EL (cell line): ENCODE results near the gene NUDT22.

Source experiments
- DNase-seq: peaks from one replicate; pipeline ENCODE4 v3.0.0-alpha.2; 2016

The NUDT22 gene

GRCh38 chr11:64245401-64245796, 19.3 kb downstream of the NUDT22 start:
- peak; percentile 52 for DNase-seq

- peak; percentile 98 for DNase-seq
Measured at GRCh38 chr11:64245797-64246620, 19.9 kb downstream of the NUDT22 start.

DNA sequence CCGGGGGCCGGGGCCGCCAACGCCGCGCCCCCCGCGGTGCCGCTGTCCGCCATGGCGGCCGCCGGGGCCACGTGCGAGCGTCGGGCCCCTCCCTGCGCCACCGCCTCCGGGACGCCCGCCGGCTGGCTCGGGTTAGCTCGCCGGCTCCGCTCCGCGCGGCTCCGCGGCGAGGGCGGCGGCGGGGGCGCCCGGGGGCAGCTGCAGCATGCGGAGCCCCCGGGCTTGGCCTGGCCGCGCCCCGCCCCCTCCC, 20.5 kb downstream of the NUDT22 start:
- peak; percentile 17 for DNase-seq

DNA sequence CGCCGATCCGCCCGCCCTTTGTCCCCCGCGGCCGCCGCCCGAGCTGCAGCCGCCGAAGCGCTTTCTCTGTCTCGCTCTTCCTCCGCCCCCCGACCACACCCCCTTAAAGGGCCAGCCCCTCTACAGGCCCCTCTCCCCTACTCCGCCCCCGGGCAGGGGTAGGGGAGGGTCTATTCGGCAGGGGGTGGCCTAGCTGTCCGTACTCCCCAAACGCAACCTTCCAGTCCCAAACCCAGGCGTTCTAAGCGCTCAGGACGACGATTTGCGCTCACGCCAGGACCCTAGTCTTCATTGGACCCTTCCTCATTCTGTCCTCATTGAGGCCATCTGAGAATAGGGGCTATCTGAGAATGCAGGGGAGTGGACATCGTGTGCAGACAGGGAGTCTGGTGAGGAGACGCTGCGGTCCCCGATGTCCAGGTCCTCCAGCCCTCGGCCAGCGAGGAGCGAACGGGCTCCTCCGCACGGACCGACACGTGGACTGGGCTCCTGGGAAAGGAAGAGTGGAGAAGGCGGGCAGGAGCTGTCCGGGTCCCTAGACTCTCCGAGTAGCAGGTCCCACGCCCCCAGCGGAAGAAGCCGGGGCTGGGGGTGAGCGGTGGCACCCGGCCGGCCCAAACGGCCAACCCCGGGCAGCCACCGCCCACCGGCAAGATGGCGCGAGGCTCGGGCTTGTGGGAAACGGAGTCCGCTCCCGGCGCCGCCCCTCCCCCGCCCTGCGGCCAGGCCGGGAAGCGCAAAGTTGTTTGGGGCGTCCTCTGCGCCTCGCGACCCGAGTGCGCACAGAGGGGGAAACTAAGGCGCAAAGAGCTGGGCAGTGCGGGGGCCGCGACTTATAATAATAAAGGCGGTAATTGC, 21.0 kb downstream of the NUDT22 start, which contains the start of gene PPP1R14B:
TSS of gene PPP1R14B (minus strand) at position 73 of the 858 bp plus-strand sequence. CDS start 270 bp downstream, outside the sequence.
- DNase-seq, result peak; percentile 86

DNA sequence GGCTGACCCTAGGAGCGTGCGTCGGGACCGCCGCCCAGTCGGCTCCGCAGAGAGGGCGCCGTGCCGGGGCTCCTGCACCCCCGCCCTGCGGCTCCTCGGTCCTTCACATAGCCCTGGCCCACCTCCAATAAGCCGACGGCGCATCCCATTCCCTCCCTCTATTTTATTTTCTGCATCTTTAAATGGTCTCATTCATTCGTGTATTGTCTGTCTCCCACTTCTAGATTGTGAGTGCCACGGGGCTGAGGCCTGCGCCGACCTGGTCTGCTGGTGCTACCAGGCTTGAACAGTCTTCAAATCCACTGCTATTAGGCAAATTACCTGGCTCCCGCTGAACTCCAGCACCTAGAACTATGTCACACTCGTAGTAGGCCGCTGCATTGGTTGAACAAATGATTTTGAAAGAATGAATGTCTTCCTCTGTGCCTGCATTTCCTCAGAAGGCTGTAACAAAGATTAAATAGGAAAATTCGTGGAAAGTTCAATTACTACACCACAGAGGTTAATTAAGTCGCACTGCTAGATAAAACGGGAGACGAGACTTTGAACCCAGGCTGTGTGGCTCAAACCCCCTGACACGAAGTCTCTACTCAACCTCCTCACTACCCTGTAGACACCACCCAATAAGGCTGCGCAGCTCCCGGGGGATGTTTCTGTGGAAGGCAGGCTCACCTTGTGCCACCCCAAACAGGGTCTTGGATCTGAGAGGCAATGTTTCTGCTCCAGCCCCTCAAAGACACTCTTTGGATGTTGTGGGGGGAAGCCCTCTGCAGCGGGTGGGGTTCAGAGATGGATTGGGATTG, 21.9 kb downstream of the NUDT22 start:
- DNase-seq, result no peak

- no peak for DNase-seq
Measured at GRCh38 chr11:64248578-64248977, 22.5 kb downstream of the NUDT22 start.

GRCh38 chr11:64249038-64249437, 23.0 kb downstream of the NUDT22 start:
- DNase-seq, result no peak

GRCh38 chr11:64249563-64250414, 23.7 kb downstream of the NUDT22 start:
- DNase-seq, result no peak

GRCh38 chr11:64250415-64251015, 24.4 kb downstream of the NUDT22 start:
- peak; percentile 24 for DNase-seq

- peak; percentile 55 for DNase-seq
Measured at GRCh38 chr11:64251016-64251752, 25.1 kb downstream of the NUDT22 start, which contains the start of gene PLCB3. Gene PLCB3, plus strand, starts transcription at chr11:64251530. Its CDS starts 120 bp downstream, at chr11:64251650.

- no peak for DNase-seq
Measured at GRCh38 chr11:64251753-64252002, 25.6 kb downstream of the NUDT22 start.

DNA sequence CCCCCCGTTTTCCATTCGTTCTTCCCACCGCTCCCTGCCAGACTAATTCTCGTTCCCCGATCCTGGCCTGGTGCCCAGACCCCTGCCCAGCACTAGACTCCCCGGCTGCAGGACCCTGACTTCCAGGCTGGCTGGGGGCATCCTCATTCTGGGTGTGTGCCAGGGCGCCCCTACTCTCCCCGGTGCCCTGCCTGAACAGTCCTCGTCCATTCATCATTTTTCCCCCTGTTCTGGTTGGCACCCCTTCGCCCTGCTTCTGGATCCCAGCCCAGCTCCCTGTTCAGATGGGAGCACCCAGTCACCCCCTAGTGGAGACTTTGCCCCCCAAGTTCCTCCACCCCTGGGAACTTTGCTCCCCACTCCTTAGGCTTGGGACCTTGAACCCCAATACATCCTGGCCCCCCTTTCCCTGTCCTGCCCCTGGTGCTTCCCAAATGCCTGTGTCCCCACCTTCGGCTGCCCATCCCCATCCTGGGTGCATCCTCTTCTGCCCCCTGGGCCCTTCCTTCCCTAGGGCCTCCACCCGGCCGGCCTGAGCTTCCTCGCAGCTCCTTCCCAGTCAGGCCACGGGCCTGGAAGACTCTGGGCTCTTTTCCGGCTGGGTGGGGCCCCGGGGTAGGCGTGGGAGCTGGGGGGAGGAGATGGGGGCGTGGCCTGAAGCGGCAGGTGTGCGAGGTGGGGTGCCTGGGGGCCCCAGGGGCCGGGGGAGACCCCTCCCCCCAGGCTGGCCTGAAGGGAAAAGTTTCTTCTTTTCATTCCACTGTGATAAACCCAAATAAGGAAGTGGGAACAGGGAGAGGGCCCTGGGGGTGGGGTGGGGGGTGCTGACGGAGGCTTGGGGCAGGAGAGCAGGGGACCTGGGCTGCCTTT, 26.2 kb downstream of the NUDT22 start:
- peak; percentile 69 for DNase-seq

GRCh38 chr11:64253043-64253442, 27.0 kb downstream of the NUDT22 start:
- no peak for DNase-seq

DNA sequence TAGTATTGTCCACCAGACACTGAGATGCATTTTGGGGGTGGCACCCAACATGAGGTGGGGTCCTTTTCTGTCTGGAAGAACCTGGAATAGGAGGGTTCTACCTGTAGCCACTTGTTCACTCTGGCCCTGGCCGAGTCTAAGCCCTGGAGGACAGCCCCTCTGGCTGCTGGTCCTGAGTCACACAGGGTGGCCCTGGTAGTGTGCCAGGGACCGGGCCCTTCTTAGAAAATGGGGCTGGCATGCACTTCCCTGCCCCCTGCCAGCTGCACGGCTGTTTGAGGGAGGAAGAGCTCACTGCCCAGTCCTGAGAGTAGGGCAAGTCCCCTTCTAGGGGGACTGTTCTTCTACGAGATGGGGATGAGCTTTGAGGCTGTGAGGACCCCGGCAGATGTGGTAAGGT, 27.4 kb downstream of the NUDT22 start:
- no peak for DNase-seq

DNA sequence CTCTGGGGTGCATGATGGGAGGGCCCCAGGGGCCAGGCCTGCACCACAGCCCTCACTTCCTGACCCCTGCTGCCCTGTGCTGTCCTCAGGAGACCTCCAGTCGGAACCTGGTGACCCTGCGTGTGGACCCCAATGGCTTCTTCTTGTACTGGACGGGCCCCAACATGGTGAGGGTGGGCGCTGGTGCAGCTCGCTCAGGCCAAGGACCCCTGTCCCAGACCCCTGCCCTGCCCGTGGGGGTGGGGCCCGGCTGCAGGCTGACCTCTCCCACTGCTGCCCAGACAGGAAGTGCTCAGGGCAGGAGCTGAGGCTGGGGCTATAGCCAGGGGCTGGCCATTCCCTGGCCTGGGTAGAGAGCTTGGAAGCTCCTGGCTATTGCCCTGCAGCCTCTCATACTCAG, 28.3 kb downstream of the NUDT22 start:
- DNase-seq, result no peak

DNA sequence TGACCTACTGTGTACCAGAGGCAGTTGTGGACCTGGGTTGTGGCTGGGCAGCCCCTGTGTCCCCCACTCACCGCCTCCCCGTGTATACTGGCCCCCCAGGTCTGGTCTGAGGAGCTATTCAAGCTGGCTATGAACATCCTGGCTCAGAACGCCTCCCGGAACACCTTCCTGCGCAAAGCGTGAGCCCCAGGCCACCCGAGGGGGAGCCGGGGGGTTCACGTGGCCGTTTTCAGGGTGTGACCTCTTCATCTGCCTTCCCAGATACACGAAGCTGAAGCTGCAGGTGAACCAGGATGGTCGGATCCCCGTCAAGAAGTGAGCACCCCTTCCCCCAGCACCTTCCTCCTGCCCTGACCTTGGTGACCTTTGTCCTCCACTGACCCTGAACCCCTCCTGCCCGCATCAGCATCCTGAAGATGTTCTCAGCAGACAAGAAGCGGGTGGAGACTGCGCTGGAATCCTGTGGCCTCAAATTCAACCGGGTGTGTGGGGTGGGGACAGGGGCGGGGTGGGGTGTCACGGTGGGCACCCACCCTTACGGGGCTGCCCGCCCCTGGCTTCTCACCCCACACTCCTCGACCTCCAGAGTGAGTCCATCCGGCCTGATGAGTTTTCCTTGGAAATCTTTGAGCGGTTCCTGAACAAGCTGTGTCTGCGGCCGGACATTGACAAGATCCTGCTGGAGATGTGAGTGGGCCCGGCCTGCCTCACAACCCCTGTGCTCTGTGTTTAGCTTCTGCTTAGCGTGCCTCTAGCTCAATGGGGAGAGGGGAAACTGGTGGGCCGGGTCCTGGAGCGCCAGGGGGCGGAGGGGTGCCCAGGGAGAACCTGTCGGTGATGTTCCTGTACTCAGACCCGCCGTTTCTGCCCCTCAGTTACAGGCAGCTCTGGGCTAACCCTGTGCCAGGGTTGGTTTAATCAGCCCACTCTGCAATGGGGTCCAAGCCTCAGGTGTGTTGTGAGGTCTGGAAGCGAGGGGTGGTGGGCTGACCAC, 29.4 kb downstream of the NUDT22 start:
- DNase-seq, result no peak

- DNase-seq, result no peak
Measured at GRCh38 chr11:64256300-64256699, 30.2 kb downstream of the NUDT22 start.

DNA sequence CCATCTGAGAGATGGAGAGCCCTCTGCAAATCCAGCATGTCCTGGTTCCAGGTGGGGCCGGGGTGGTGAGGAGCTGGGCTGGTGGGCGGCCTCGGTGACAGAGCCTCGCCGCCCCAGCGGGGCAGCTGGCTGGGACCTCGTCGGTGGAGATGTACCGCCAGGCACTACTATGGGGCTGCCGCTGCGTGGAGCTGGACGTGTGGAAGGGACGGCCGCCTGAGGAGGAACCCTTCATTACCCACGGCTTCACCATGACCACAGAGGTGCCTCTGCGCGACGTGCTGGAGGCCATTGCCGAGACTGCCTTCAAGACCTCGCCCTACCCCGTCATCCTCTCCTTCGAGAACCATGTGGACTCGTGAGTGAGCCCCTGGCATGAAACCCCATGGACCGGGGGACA, 32.3 kb downstream of the NUDT22 start:
- DNase-seq, result no peak

DNA sequence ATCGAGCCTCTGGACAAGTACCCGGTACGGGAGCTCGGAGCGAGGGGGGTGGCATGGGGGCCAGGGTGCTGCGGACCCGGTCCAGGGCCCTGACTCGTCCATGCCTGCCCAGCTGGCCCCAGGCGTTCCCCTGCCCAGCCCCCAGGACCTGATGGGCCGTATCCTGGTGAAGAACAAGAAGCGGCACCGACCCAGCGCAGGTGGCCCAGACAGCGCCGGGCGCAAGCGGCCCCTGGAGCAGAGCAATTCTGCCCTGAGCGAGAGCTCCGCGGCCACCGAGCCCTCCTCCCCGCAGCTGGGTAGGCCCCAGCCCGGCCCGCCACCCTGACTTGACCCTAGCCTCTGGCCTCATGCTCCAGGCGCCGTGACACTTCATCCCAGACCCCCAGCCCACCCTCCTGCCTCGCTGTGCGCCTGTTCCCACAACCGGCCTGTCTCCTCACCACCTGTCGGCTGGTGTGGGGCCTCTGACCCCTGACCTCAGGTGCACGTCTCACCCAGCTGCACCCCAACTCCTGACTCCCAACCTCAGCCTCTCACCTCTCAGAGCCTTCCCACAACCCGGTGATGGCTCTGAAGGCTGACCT, 33.0 kb downstream of the NUDT22 start:
- DNase-seq, result no peak
